HepG2 (cell line): Measurements from ENCODE around the gene NPW. TPM values are rescaled to one million over a fixed set of nuclear protein-coding genes. Genes with fewer than 3 reads are reported as not detected.

Experiments
- BATF2 ChIP-seq: sonication (generic); formaldehyde crosslinking; IDR thresholded peaks from 2 replicates; pipeline ENCODE4 v1.8.0; 2022; ENCODE audit warnings: mild to moderate bottlenecking, missing genetic modification reagents, moderate library complexity
- HMG20B ChIP-seq: conservative IDR thresholded peaks from 2 replicates; pipeline ENCODE4 v1.6.1; 2016; ENCODE audit warnings: missing genetic modification reagents, missing compliant biosample characterization
- IRF1 ChIP-seq: sonication (generic); formaldehyde crosslinking; IDR thresholded peaks from 2 replicates; pipeline ENCODE4 v1.4.0; 2020; ENCODE audit warnings: low read depth, mild to moderate bottlenecking, missing genetic modification reagents
- NR2F1 ChIP-seq, 2 experiments: fragments of 450-650 bp in 1 of 2; formaldehyde crosslinking in 1 of 2; IDR thresholded peaks; 2 replicates each; pipeline versions ENCODE4 v1.5.0 to v1.6.1; 2016 to 2020; ENCODE audit warnings: mild to moderate bottlenecking in 1 of 2, missing compliant biosample characterization in 1 of 2, missing genetic modification reagents in 1 of 2, moderate library complexity in 1 of 2
- TBX2 ChIP-seq: sonication (generic); formaldehyde crosslinking; IDR thresholded peaks from 2 replicates; pipeline ENCODE4 v1.5.0; 2020; ENCODE audit warnings: missing genetic modification reagents, mild to moderate bottlenecking, borderline replicate concordance
- TRAFD1 ChIP-seq: sonication (generic); formaldehyde crosslinking; IDR thresholded peaks from 2 replicates; pipeline ENCODE4 v1.5.1; 2020; ENCODE audit warnings: missing genetic modification reagents, mild to moderate bottlenecking, borderline replicate concordance
- ZNF20 ChIP-seq: sonication (generic); formaldehyde crosslinking; IDR thresholded peaks from 2 replicates; pipeline ENCODE4 v1.4.0; 2020; ENCODE audit warnings: mild to moderate bottlenecking, moderate library complexity, missing genetic modification reagents
- ZNF282 ChIP-seq: fragments of 450-650 bp; IDR thresholded peaks from 2 replicates; pipeline ENCODE4 v1.6.1; 2018; ENCODE audit not compliant: partially characterized antibody
- polyA plus RNA-seq, 8 experiments: library from polyadenylated mRNA; depleted of rRNA in 3 of 8; stranded (reverse) in 7 of 8; unstranded in 1 of 8; fragments of >200 nt; fragmentation: Illumina TruSeq in 4 of 8; extraction: Trizol in 4 of 8; gene quantifications; 2 replicates each; pipeline versions ENCODE4 v1.2.1 to v1.2.3, GENCODE V29; 2011 to 2016; ENCODE audit warnings: low read depth in 4 of 8, missing spikeins in 1 of 8, mixed read lengths in 1 of 8; ENCODE audit not compliant: insufficient read depth in 1 of 8
- total RNA-seq, 5 experiments: library from RNA; depleted of rRNA; stranded (reverse); fragments of >200 nt; fragmentation: Illumina TruSeq; extraction: Trizol; gene quantifications; 2 replicates each; pipeline ENCODE4 v1.2.3, GENCODE V29; 2016; ENCODE audit warnings: low read depth in 1 of 5
- TF ChIP-seq, protein P1 (sequence below): sonication (generic); formaldehyde crosslinking; IDR thresholded peaks from 2 replicates; pipeline ENCODE4 v1.4.0; 2020; ENCODE audit warnings: missing genetic modification reagents, mild to moderate bottlenecking, borderline replicate concordance
- TF ChIP-seq, protein P2 (sequence below): sonication (generic); formaldehyde crosslinking; IDR thresholded peaks from 2 replicates; pipeline ENCODE4 v1.4.0; 2020; ENCODE audit warnings: missing genetic modification reagents, mild to moderate bottlenecking, borderline replicate concordance
- TF ChIP-seq, protein P3 (sequence below): sonication (generic); formaldehyde crosslinking; IDR thresholded peaks from 2 replicates; pipeline ENCODE4 v1.4.0; 2020; ENCODE audit warnings: mild to moderate bottlenecking, missing genetic modification reagents
- TF ChIP-seq, protein P4 (sequence below): sonication (generic); formaldehyde crosslinking; conservative IDR thresholded peaks from 2 replicates; pipeline ENCODE4 v1.5.0; 2020; ENCODE audit warnings: missing genetic modification reagents

Gene NPW
- total and polyA plus RNA-seq, 2 of the 13 experiments (the other 11 are each of a cell fraction or from before 2014, with no cell fraction given), result 0.24 to 0.97 TPM

- TF ChIP-seq, protein P1, sequence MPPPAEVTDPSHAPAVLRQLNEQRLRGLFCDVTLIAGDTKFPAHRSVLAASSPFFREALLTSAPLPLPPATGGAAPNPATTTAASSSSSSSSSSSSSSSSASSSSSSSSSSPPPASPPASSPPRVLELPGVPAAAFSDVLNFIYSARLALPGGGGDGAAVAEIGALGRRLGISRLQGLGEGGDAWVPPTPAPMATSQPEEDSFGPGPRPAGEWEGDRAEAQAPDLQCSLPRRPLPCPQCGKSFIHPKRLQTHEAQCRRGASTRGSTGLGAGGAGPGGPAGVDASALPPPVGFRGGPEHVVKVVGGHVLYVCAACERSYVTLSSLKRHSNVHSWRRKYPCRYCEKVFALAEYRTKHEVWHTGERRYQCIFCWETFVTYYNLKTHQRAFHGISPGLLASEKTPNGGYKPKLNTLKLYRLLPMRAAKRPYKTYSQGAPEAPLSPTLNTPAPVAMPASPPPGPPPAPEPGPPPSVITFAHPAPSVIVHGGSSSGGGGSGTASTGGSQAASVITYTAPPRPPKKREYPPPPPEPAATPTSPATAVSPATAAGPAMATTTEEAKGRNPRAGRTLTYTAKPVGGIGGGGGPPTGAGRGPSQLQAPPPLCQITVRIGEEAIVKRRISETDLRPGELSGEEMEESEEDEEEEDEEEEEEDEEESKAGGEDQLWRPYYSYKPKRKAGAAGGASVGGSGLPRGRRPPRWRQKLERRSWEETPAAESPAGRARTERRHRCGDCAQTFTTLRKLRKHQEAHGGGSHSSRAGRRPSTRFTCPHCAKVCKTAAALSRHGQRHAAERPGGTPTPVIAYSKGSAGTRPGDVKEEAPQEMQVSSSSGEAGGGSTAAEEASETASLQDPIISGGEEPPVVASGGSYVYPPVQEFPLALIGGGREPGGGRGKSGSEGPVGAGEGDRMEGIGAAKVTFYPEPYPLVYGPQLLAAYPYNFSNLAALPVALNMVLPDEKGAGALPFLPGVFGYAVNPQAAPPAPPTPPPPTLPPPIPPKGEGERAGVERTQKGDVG (CRISPR knock-in tag), result no peak
- TF ChIP-seq HMG20B (CRISPR knock-in tag) (no peak), ZNF20 (CRISPR knock-in tag) (no peak), ZNF282 (no peak), BATF2 (CRISPR knock-in tag) (no peak), IRF1 (CRISPR knock-in tag) (no peak), TBX2 (CRISPR knock-in tag) (peak; percentile 46; the same call in 1 of the 2 replicates), NR2F1 (CRISPR knock-in tag; IDR thresholded peaks at IDR 0.05) (no peak), TRAFD1 (CRISPR knock-in tag) (no peak)
- TF ChIP-seq, protein P2, sequence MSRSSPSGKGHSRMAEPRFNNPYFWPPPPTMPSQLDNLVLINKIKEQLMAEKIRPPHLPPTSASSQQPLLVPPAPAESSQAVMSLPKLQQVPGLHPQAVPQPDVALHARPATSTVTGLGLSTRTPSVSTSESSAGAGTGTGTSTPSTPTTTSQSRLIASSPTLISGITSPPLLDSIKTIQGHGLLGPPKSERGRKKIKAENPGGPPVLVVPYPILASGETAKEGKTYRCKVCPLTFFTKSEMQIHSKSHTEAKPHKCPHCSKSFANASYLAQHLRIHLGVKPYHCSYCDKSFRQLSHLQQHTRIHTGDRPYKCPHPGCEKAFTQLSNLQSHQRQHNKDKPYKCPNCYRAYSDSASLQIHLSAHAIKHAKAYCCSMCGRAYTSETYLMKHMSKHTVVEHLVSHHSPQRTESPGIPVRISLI (CRISPR knock-in tag), result no peak; the same call in 1 of the 2 replicates
- TF ChIP-seq, protein P3, sequence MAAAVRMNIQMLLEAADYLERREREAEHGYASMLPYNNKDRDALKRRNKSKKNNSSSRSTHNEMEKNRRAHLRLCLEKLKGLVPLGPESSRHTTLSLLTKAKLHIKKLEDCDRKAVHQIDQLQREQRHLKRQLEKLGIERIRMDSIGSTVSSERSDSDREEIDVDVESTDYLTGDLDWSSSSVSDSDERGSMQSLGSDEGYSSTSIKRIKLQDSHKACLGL, result no peak; the same call in 1 of the 2 replicates
- TF ChIP-seq, protein P4, sequence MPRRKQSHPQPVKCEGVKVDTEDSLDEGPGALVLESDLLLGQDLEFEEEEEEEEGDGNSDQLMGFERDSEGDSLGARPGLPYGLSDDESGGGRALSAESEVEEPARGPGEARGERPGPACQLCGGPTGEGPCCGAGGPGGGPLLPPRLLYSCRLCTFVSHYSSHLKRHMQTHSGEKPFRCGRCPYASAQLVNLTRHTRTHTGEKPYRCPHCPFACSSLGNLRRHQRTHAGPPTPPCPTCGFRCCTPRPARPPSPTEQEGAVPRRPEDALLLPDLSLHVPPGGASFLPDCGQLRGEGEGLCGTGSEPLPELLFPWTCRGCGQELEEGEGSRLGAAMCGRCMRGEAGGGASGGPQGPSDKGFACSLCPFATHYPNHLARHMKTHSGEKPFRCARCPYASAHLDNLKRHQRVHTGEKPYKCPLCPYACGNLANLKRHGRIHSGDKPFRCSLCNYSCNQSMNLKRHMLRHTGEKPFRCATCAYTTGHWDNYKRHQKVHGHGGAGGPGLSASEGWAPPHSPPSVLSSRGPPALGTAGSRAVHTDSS (CRISPR knock-in tag), result no peak
Measured at GRCh38 chr16:2003827-2004641, 15.6 kb upstream of the NPW start (continued).
